K562 (cell line): ENCODE data around the gene AGO4. TPM values are rescaled to one million over a fixed set of nuclear protein-coding genes. Genes with fewer than 3 reads are reported as not detected.

Experiments used
- ATAC-seq: fragments of 200-7000 bp; cut with Tn5 transposase; 3 replicates; pipeline ENCODE4 v1.9.1; 2020; ENCODE audit warnings: moderate library complexity
- BruUV-seq: library from RNA; stranded (reverse); fragments of 400-500 nt; replicated peaks from 2 replicates; lab custom pipeline; 2021; lab: Mats Ljungman, UMichigan
- CTCF ChIA-PET: fragments of 300-600 bp; formaldehyde crosslinking; extraction: SDS; loops from one replicate; lab custom pipeline; 2021; ENCODE audit warnings: low intra/inter-chr PET ratio; lab: Yijun Ruan, JAX
- POLR2A ChIA-PET: fragments of 300-600, 350-650 bp; sonication (Branson Sonifier 250); formaldehyde crosslinking; extraction: SDS; loops from one replicate; lab custom pipeline; 2021; ENCODE audit warnings: antibody characterized with exemption, inconsistent platforms; lab: Yijun Ruan, JAX
- DNase-seq, 4 experiments: peaks; one replicate each; pipeline versions ENCODE4 v3.0.0 to v3.0.0-alpha.2; 2011 to 2018; ENCODE audit warnings: low spot score in 3 of 4, mixed read lengths in 3 of 4; ENCODE audit errors: extremely low read depth in 1 of 4
- FAIRE-seq: peaks from 2 replicates; lab custom pipeline; 2011; peaks lifted over from hg19 to GRCh38; lab: Jason Lieb, UNC
- H2AFZ ChIP-seq: 2 replicates; pipeline ENCODE4 v1.6.0; 2011; ENCODE audit warnings: low read depth, low read length, control low read depth, inconsistent platforms
- H3K27ac ChIP-seq: fragments of 200-600 bp; 3 replicates; pipeline ENCODE4 v1.8.0; 2011; ENCODE audit warnings: low read depth, mild to moderate bottlenecking, control low read depth, inconsistent platforms, low read length, moderate library complexity, mixed read lengths; ENCODE audit errors: extremely low read depth
- H3K27me3 ChIP-seq, 2 experiments: fragments of 300-600 bp in 1 of 2; 2 replicates in 1 of 2; 3 replicates in 1 of 2; pipeline versions ENCODE4 v1.6.0 to v1.8.0; 2011; ENCODE audit warnings: inconsistent platforms in 2 of 2, low read length in 2 of 2, mild to moderate bottlenecking in 1 of 2, mixed read lengths in 1 of 2, moderate library complexity in 1 of 2; ENCODE audit not compliant: control insufficient read depth in 2 of 2, insufficient read depth in 2 of 2
- H3K36me3 ChIP-seq: fragments of 300-600 bp; 3 replicates; pipeline ENCODE4 v1.8.0; 2011; ENCODE audit warnings: mild to moderate bottlenecking, low read length, inconsistent platforms; ENCODE audit not compliant: control insufficient read depth, insufficient read depth
- H3K4me1 ChIP-seq, 2 experiments: fragments of 200-600 bp in 1 of 2; replicated peaks in 1 of 2; 2 replicates in 1 of 2; 3 replicates in 1 of 2; pipeline versions ENCODE4 v1.5.1 to v1.8.0; 2011; ENCODE audit warnings: inconsistent platforms in 2 of 2, low read length in 2 of 2, mild to moderate bottlenecking in 1 of 2, mixed read lengths in 1 of 2, moderate library complexity in 1 of 2; ENCODE audit not compliant: control insufficient read depth in 2 of 2, insufficient read depth in 2 of 2
- H3K4me2 ChIP-seq: 2 replicates; pipeline ENCODE4 v1.6.1; 2011; ENCODE audit warnings: low read length, control low read depth, inconsistent platforms, mixed read lengths; ENCODE audit not compliant: insufficient read depth
- H3K4me3 ChIP-seq: fragments of 200-600 bp; sonication (generic), shearing (Covaris generic); 2 replicates; pipeline ENCODE4 v1.5.1; 2016; ENCODE audit warnings: control low read depth, inconsistent platforms
- H3K79me2 ChIP-seq: fragments of 200-600 bp; 3 replicates; pipeline ENCODE4 v1.8.0; 2011; ENCODE audit warnings: low read length, inconsistent platforms; ENCODE audit not compliant: control insufficient read depth, insufficient read depth
- H3K9ac ChIP-seq, 2 experiments: 2 replicates each; pipeline versions ENCODE4 v1.6.0 to v1.6.1; 2011; ENCODE audit warnings: low read depth in 2 of 2, low read length in 2 of 2, control low read depth in 1 of 2, inconsistent platforms in 1 of 2, mild to moderate bottlenecking in 1 of 2, mixed read lengths in 1 of 2; ENCODE audit not compliant: insufficient read depth in 1 of 2
- H3K9me1 ChIP-seq: one replicate; pipeline ENCODE4 v1.6.0; 2011; ENCODE audit warnings: inconsistent platforms, mild to moderate bottlenecking, low read length, moderate library complexity; ENCODE audit not compliant: control insufficient read depth, insufficient read depth
- H3K9me3 ChIP-seq: replicated peaks from 2 replicates; pipeline ENCODE4 v1.5.1; 2011; ENCODE audit warnings: low read depth, low read length, inconsistent platforms; ENCODE audit not compliant: control insufficient read depth, insufficient read depth
- H4K20me1 ChIP-seq: replicated peaks from 2 replicates; pipeline ENCODE4 v1.6.1; 2011; ENCODE audit warnings: low read length, inconsistent platforms, mixed read lengths; ENCODE audit not compliant: control insufficient read depth, insufficient read depth
- CBX1 ChIP-seq: sonication (generic); IDR thresholded peaks from 2 replicates; pipeline ENCODE4 v1.6.1; 2016; ENCODE audit warnings: antibody characterized with exemption, low read depth, mild to moderate bottlenecking
- CREB1 ChIP-seq, 2 experiments: sonication (generic) in 1 of 2; formaldehyde crosslinking in 1 of 2; IDR thresholded peaks; 2 replicates each; pipeline versions ENCODE4 v1.6.1 to v1.8.0; 2012 to 2022; ENCODE audit warnings: inconsistent platforms in 1 of 2, mild to moderate bottlenecking in 1 of 2, missing genetic modification reagents in 1 of 2, moderate library complexity in 1 of 2
- FOXA1 ChIP-seq: fragments of 450-650 bp; IDR thresholded peaks from 2 replicates; pipeline ENCODE4 v1.6.1; 2016; ENCODE audit warnings: mild to moderate bottlenecking, borderline replicate concordance
- HNRNPK ChIP-seq: fragments of 200-400 bp; formaldehyde crosslinking; IDR thresholded peaks from one replicate; pipeline ENCODE4 v1.6.1; 2018; ENCODE audit warnings: mild to moderate bottlenecking, low read depth, low read length; ENCODE audit not compliant: poor library complexity, severe bottlenecking
- ILF3 ChIP-seq: fragments of 450-650 bp; IDR thresholded peaks from 2 replicates; pipeline ENCODE4 v1.6.1; 2018; ENCODE audit warnings: antibody characterized with exemption, mild to moderate bottlenecking, moderate library complexity, borderline replicate concordance
- MCM2 ChIP-seq: fragments of 450-650 bp; IDR thresholded peaks from 2 replicates; pipeline ENCODE4 v1.6.1; 2017; ENCODE audit warnings: low read depth, mild to moderate bottlenecking
- MIER1 ChIP-seq: fragments of 450-650 bp; IDR thresholded peaks from 2 replicates; pipeline ENCODE4 v1.6.1; 2016; ENCODE audit warnings: antibody characterized with exemption, mild to moderate bottlenecking, low read depth
- POLR2A ChIP-seq: fragments of 450-650 bp; conservative IDR thresholded peaks from 2 replicates; pipeline ENCODE4 v1.6.1; 2016
- RBM39 ChIP-seq: fragments of 200-400 bp; formaldehyde crosslinking; optimal IDR thresholded peaks from 2 replicates; pipeline ENCODE3; 2018; ENCODE audit warnings: low read depth, low read length
- RCOR1 ChIP-seq, 2 experiments: IDR thresholded peaks; 2 replicates each; pipeline ENCODE4 v1.6.1; 2012; ENCODE audit warnings: low read depth in 2 of 2, low read length in 2 of 2, borderline replicate concordance in 1 of 2, improper control_type of control experiment in 1 of 2
- SNIP1 ChIP-seq: fragments of 450-650 bp; IDR thresholded peaks from 2 replicates; pipeline ENCODE4 v1.7.1; 2017; ENCODE audit warnings: low read depth, mild to moderate bottlenecking
- WHSC1 ChIP-seq: IDR thresholded peaks from one replicate; pipeline ENCODE4 v1.6.1; 2012; ENCODE audit warnings: low read length, control low read depth, inconsistent platforms
- XRCC4 ChIP-seq: IDR thresholded peaks from one replicate; pipeline ENCODE4 v1.6.1; 2011; ENCODE audit not compliant: insufficient read depth, insufficient read length; ENCODE audit errors: extremely low read depth
- ZNF398 ChIP-seq: fragments of 250-450 bp; sonication (Bioruptor Pico); IDR thresholded peaks from 2 replicates; pipeline ENCODE4 v1.8.0; 2021; ENCODE audit warnings: moderate library complexity, mild to moderate bottlenecking, inconsistent platforms
- WGBS: fragments of 100-300 bp; shearing (Covaris generic); methylation state at CpG from one replicate; pipeline ENCODE4 v1.1.6; 2016; ENCODE audit warnings: low coverage, mixed read lengths; ENCODE audit not compliant: insufficient coverage; ENCODE audit errors: missing lambda C conversion rate; 5-methylcytosine and 5-hydroxymethylcytosine counted together
- in situ Hi-C: fragments of 300-500 bp; cut with MboI; formaldehyde crosslinking; loops from 4 replicates; pipeline ENCODE4 v1.15.0; 2018; ENCODE audit warnings: inconsistent platforms, mixed read lengths
- intact Hi-C: fragments of 100-400 bp; cut with micrococcal nuclease; formaldehyde crosslinking; loops from 2 replicates; pipeline ENCODE4 v1.14.2; 2022
- polyA plus RNA-seq, 8 experiments: library from polyadenylated mRNA; depleted of rRNA in 4 of 8; stranded (reverse) in 5 of 8; unstranded in 3 of 8; fragments of >200 nt; fragmentation: Nextera tagmentation in 2 of 8; fragmentation: Illumina TruSeq in 1 of 8; extraction: Ambion mirVana in 2 of 8; extraction: Trizol in 1 of 8; gene quantifications; 2 replicates each; pipeline versions ENCODE4 v1.2.1 to v1.2.3, GENCODE V29; 2011 to 2014; ENCODE audit warnings: inconsistent platforms in 1 of 8, missing spikeins in 1 of 8
- total RNA-seq, 7 experiments: library from RNA; depleted of rRNA in 6 of 7; stranded (reverse); fragments of >200 nt in 6 of 7; fragmentation: Illumina TruSeq in 2 of 7; extraction: Trizol in 2 of 7; gene quantifications; 2 replicates each; pipeline versions ENCODE4 v1.2.1 to v1.2.3, GENCODE V29; 2011 to 2021; ENCODE audit warnings: low replicate concordance in 1 of 7
- TF ChIP-seq, protein P1 (sequence below): IDR thresholded peaks from 2 replicates; pipeline ENCODE4 v1.6.1; 2012; ENCODE audit warnings: low read depth, low read length, improper control_type of control experiment, borderline replicate concordance
- TF ChIP-seq, protein P2 (sequence below): fragments of 250-450 bp; sonication (Bioruptor Pico); IDR thresholded peaks from 2 replicates; pipeline ENCODE4 v1.4.0; 2020; ENCODE audit warnings: mild to moderate bottlenecking, moderate library complexity

Gene AGO4
- total and polyA plus RNA-seq, 9 of the 15 experiments (the other 6 are each of a cell fraction or from before 2014, with no cell fraction given): 1.3 to 10.5 (median 6.5) TPM

DNA sequence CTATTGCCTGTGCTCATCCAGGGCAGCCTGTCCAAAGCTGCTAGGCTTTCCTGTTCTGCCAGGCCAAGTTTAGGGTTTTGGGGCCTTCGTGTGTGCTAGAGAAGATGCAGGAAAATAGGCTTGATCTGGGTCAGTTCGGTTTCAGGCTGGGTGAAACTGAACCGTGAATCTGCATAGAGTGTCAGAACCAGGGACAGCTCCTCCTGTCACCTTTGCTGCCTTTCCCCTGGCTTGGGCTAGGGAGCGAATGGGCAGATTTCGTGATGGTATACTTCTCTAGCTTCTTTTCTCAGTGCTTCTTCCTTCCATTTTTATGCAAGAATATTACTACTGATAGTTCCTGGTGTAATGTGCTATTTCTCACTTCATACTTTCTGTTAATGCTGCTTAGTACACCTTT lies 69.2 kb downstream of the AGO4 start (continued):
- TF ChIP-seq ZNF398 (CRISPR knock-in tag) (no peak), MIER1 (peak; percentile 95)

DNA sequence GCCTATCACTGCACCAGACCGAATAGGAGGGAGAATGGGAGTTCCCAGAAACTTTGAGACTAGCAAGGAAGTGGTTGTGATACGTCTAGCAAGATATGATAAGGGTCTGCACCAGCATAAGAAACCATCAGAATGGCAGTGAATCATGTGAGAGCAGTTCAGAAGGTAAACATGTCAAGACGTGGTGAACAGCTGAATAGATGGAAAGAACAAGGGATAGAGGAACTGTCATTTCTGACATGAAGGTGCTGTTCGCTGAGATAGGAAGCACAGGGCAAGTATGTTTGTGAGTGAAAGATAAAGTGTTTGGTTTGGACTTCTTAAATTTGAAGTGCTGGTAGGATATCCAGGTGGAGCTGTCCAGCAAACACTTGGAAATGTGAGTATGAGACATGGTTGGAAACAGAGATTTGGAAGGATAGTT lies 74.0 kb downstream of the AGO4 start:
- FAIRE-seq (peak; percentile 89), ATAC-seq (peak; percentile 30), DNase-seq (peak in 3 of 4 experiments; percentile 34 to 83 (median 65))
- 1% methylated on average over 4 of the region's 4 CpGs for WGBS
- Histone ChIP-seq H3K9ac (no peak overlapping the region), H3K9me3 (no peaks in the 10 kb centered on the region), H3K9me1 (peaks cover 6% of the 10 kb centered on the region), H4K20me1 (peaks cover 28% of the 10 kb centered on the region), H3K36me3 (no peaks in the 10 kb centered on the region), H2AFZ (no peak overlapping the region), H3K4me1 (peaks cover 37 to 60% of the 10 kb centered on the region in 2 experiments), H3K4me2 (peak overlapping the region; percentile 75), H3K27me3 (no peaks in the 10 kb centered on the region), H3K27ac (peak overlapping the region; percentile 66; the same call in 2 of the 3 replicates), H3K79me2 (peaks cover 87% of the 10 kb centered on the region), H3K4me3 (no peak overlapping the region)
- in situ Hi-C loops: no loop called here
- no TSS peak for BruUV-seq
- ChIA-PET CTCF (no interaction called here), POLR2A (interaction anchor here (0.6 to 2.7 kb wide), 12 partner anchors 9 to 459 kb away, joined by 3 to 17 read pairs (median 3); partner anchors contain the start of genes AGO3 and CLSPN)
- intact Hi-C loops: loop anchor here (1.0 to 10.0 kb wide), 2 partner anchors 13 to 443 kb away; partner anchors contain the start of gene EVA1B
- TF ChIP-seq SNIP1 (no peak), RBM39 (no peak), HNRNPK (no peak), CBX1 (no peak), MCM2 (no peak), FOXA1 (no peak; the same call in 1 of the 2 replicates), WHSC1 (no peak), XRCC4 (no peak), CREB1 (IDR thresholded peaks at IDR 0.05) (peak; percentile 42), CREB1 (CRISPR knock-in tag; IDR thresholded peaks at IDR 0.05) (peak; percentile 43; the same call in 1 of the 2 replicates), RCOR1 (IDR thresholded peaks at IDR 0.05; ENCODE audit: borderline replicate concordance in 1 of 2, low read depth in 2 of 2, low read length in 2 of 2) (peak in 1 of 2 experiments; percentile 87; a peak in 2 of 4 replicates), ILF3 (no peak), POLR2A (no peak)
- TF ChIP-seq, protein P1, sequence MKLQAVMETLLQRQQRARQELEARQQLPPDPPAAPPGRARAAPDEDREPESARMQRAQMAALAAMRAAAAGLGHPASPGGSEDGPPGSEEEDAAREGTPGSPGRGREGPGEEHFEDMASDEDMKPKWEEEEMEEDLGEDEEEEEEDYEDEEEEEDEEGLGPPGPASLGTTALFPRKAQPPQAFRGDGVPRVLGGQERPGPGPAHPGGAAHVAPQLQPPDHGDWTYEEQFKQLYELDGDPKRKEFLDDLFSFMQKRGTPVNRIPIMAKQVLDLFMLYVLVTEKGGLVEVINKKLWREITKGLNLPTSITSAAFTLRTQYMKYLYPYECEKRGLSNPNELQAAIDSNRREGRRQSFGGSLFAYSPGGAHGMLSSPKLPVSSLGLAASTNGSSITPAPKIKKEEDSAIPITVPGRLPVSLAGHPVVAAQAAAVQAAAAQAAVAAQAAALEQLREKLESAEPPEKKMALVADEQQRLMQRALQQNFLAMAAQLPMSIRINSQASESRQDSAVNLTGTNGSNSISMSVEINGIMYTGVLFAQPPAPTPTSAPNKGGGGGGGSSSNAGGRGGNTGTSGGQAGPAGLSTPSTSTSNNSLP: peak; percentile 77; the same call in 1 of the 2 replicates
- TF ChIP-seq, protein P2, sequence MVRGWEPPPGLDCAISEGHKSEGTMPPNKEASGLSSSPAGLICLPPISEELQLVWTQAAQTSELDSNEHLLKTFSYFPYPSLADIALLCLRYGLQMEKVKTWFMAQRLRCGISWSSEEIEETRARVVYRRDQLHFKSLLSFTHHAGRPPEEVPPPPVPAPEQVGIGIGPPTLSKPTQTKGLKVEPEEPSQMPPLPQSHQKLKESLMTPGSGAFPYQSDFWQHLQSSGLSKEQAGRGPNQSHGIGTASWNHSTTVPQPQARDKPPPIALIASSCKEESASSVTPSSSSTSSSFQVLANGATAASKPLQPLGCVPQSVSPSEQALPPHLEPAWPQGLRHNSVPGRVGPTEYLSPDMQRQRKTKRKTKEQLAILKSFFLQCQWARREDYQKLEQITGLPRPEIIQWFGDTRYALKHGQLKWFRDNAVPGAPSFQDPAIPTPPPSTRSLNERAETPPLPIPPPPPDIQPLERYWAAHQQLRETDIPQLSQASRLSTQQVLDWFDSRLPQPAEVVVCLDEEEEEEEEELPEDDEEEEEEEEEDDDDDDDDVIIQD (CRISPR knock-in tag): no peak
